ENCODE results near the gene C17orf100. TPM values are rescaled to one million over a fixed set of nuclear protein-coding genes. Genes with fewer than 3 reads are reported as not detected.

Gene C17orf100
- total and polyA plus RNA-seq, 2 of the 13 experiments (the other 11 are each of a cell fraction or from before 2014, with no cell fraction given), result 3.6 to 8.7 TPM

DNA sequence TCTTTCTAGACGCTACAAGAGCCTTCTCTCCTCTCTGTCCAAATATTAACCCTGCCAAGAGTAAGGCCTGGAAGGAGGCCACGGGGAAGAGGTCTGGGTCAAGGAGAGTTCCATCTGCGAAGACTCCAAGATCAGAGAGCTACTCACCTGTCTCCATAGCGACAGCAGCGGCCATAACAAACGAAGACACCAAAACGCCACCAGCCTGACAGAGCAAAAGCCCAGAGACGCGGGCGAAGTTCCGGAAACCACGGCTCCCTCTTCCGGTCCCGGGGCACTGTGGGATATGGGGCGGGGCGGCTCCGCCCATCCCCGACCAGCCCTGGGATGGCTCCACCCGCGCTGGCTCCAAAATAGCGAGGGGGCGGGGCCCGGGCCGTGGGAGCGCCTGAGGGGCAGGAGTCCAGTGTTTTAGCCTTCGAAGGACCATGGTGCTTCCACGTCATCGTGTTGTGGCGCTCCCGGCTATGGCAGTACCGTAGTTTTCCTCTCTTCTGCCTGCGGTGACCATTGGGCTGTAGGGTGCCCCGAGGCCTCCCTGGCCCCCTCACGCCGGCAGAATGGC, at the start of gene C17orf100, which contains the start of gene MED31 (continued):
- TF ChIP-seq ZNF33A (CRISPR knock-in tag; IDR thresholded peaks at IDR 0.05; ENCODE audit: borderline replicate concordance) (no peak), ZNF749 (CRISPR knock-in tag; IDR thresholded peaks at IDR 0.05; ENCODE audit: borderline replicate concordance) (no peak), PHF21A (CRISPR knock-in tag; IDR thresholded peaks at IDR 0.05) (peak; percentile 48; the same call in 1 of the 2 replicates), SP1 (IDR thresholded peaks at IDR 0.05) (no peak), SP1 (CRISPR knock-in tag; IDR thresholded peaks at IDR 0.05) (peak; percentile 86), SPEN (CRISPR knock-in tag; IDR thresholded peaks at IDR 0.05; ENCODE audit: low read depth) (peak; percentile 82; the same call in 1 of the 2 replicates), ZNF550 (CRISPR knock-in tag; IDR thresholded peaks at IDR 0.05; ENCODE audit: borderline replicate concordance) (no peak), FOXP1 (IDR thresholded peaks at IDR 0.05) (no peak), FOXP1 (CRISPR knock-in tag; IDR thresholded peaks at IDR 0.05) (no peak), PLSCR1 (CRISPR knock-in tag; IDR thresholded peaks at IDR 0.05; ENCODE audit: borderline replicate concordance) (no peak), ZBTB40 (IDR thresholded peaks at IDR 0.05) (peak; percentile 56), ZBTB40 (CRISPR knock-in tag; IDR thresholded peaks at IDR 0.05) (no peak), AGO2 (optimal IDR thresholded peaks at IDR 0.05; ENCODE audit: low read depth, low read length) (no peak), ZNF746 (CRISPR knock-in tag; IDR thresholded peaks at IDR 0.05) (no peak; the same call in 1 of the 2 replicates), YEATS2 (CRISPR knock-in tag; IDR thresholded peaks at IDR 0.05; ENCODE audit: borderline replicate concordance) (peak; percentile 62; the same call in 1 of the 2 replicates), ZBTB37 (CRISPR knock-in tag; IDR thresholded peaks at IDR 0.05) (no peak), ZNF430 (CRISPR knock-in tag; IDR thresholded peaks at IDR 0.05) (no peak), ZNF33B (CRISPR knock-in tag; IDR thresholded peaks at IDR 0.05) (no peak), MTF1 (CRISPR knock-in tag; IDR thresholded peaks at IDR 0.05) (no peak)
